ENCODE measurements around the gene ATP8A1. TPM values are rescaled to one million over a fixed set of nuclear protein-coding genes. Genes with fewer than 3 reads are reported as not detected.

Gene ATP8A1
- total RNA-seq, 6 donors from 2014 or later = 39.5 to 264 (median 144) TPM

- no peaks in the 10 kb centered on the region for H3K9me3 ChIP-seq
- H3K27me3 ChIP-seq = no peaks in the 10 kb centered on the region
- H3K4me1 ChIP-seq = no peaks in the 10 kb centered on the region
- ATAC-seq (ENCODE audit: low FRiP score in 2 of 2) = no peak
- WGBS, 2 donors = 85 to 88% methylated on average over 4 of the region's 4 CpGs
- H3K4me3 ChIP-seq = no peak overlapping the region
- no peaks in the 10 kb centered on the region for H3K36me3 ChIP-seq
- TF ChIP-seq POLR2AphosphoS5 (IDR thresholded peaks at IDR 0.05) (no peak), POLR2A (IDR thresholded peaks at IDR 0.05) (no peak), EP300 (IDR thresholded peaks at IDR 0.05) (no peak)
- TF ChIP-seq, protein P1, sequence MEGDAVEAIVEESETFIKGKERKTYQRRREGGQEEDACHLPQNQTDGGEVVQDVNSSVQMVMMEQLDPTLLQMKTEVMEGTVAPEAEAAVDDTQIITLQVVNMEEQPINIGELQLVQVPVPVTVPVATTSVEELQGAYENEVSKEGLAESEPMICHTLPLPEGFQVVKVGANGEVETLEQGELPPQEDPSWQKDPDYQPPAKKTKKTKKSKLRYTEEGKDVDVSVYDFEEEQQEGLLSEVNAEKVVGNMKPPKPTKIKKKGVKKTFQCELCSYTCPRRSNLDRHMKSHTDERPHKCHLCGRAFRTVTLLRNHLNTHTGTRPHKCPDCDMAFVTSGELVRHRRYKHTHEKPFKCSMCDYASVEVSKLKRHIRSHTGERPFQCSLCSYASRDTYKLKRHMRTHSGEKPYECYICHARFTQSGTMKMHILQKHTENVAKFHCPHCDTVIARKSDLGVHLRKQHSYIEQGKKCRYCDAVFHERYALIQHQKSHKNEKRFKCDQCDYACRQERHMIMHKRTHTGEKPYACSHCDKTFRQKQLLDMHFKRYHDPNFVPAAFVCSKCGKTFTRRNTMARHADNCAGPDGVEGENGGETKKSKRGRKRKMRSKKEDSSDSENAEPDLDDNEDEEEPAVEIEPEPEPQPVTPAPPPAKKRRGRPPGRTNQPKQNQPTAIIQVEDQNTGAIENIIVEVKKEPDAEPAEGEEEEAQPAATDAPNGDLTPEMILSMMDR (IDR thresholded peaks at IDR 0.05) = no peak
- no peak for DNase-seq
- H3K27ac ChIP-seq = no peak overlapping the region
These were observed 172.3 kb downstream of the ATP8A1 start for GRCh38 chr4:42484630-42485029.

- WGBS, 2 donors = 82 to 93% methylated on average over 9 of the region's 9 CpGs
- DNase-seq = no peak
- no peak for TF ChIP-seq POLR2AphosphoS5 (IDR thresholded peaks at IDR 0.05)
- TF ChIP-seq POLR2A (IDR thresholded peaks at IDR 0.05) = no peak
- TF ChIP-seq, protein P1 (IDR thresholded peaks at IDR 0.05) = no peak
- no peak for TF ChIP-seq EP300 (IDR thresholded peaks at IDR 0.05)
- Histone ChIP-seq H3K9me3 (no peaks in the 10 kb centered on the region), H3K4me1 (no peaks in the 10 kb centered on the region), H3K27me3 (no peaks in the 10 kb centered on the region), H3K36me3 (no peaks in the 10 kb centered on the region), H3K27ac (no peak overlapping the region), H3K4me3 (no peak overlapping the region)
- peak in 1 of 2 donors; percentile 46 for ATAC-seq (ENCODE audit: low FRiP score in 2 of 2)
These were observed 173.2 kb downstream of the ATP8A1 start for GRCh38 chr4:42483426-42484379.

GRCh38 chr4:42482516-42483327 lies 174.2 kb downstream of the ATP8A1 start:
- Histone ChIP-seq H3K27ac (no peak overlapping the region), H3K27me3 (no peaks in the 10 kb centered on the region), H3K9me3 (no peaks in the 10 kb centered on the region), H3K4me1 (no peaks in the 10 kb centered on the region), H3K4me3 (no peak overlapping the region), H3K36me3 (no peaks in the 10 kb centered on the region)
- DNase-seq = no peak
- TF ChIP-seq POLR2AphosphoS5 (IDR thresholded peaks at IDR 0.05) (no peak), EP300 (IDR thresholded peaks at IDR 0.05) (no peak), POLR2A (IDR thresholded peaks at IDR 0.05) (no peak)
- TF ChIP-seq, protein P1 (IDR thresholded peaks at IDR 0.05) = no peak
- ATAC-seq (ENCODE audit: low FRiP score in 2 of 2) = no peak
- WGBS, 2 donors = 77 to 82% methylated on average over 5 of the region's 5 CpGs

DNA sequence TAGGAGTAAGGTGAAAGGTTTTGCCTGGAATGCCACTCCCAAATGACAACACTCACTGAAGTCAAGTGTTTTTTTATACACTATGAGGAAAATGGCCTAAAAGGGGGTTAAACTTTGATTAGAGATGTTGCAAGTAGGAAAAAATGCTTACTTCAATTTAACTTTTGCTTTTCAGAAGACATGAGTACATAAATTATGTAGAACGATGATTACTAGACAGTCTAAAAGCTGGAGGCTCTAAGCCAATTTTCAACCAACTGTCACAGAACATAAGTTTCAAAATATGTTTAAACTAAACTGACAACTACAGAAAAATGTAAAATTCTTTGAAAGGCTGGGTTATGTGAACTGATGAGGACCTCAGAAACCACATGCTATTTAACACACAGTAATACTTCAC lies 176.2 kb downstream of the ATP8A1 start:
- H3K27ac ChIP-seq = no peak overlapping the region
- no peaks in the 10 kb centered on the region for H3K36me3 ChIP-seq
- no peak for DNase-seq
- no peaks in the 10 kb centered on the region for H3K4me1 ChIP-seq
- no peak for ATAC-seq (ENCODE audit: low FRiP score in 2 of 2)
- no peak for TF ChIP-seq POLR2AphosphoS5 (IDR thresholded peaks at IDR 0.05)
- TF ChIP-seq, protein P1 (IDR thresholded peaks at IDR 0.05) = no peak
- TF ChIP-seq POLR2A (IDR thresholded peaks at IDR 0.05) = no peak
- no peak for TF ChIP-seq EP300 (IDR thresholded peaks at IDR 0.05)
- WGBS, 2 donors = 58 to 68% methylated on average over 1 of the region's 1 CpG
- no peaks in the 10 kb centered on the region for H3K9me3 ChIP-seq
- H3K27me3 ChIP-seq = no peaks in the 10 kb centered on the region
- H3K4me3 ChIP-seq = no peak overlapping the region

All from upper lobe of left lung (tissue), 6 donors.